HG03469 (cell line): ENCODE measurements around the gene KRT33A.

Experiments used
- ATAC-seq: cut with Tn5 transposase; IDR thresholded peaks from one replicate; pipeline ENCODE4 v1.9.1; 2021; ENCODE audit warnings: mild to moderate bottlenecking, moderate library complexity, moderate number of reproducible peaks; ENCODE audit not compliant: unreplicated experiment

The KRT33A gene

GRCh38 chr17:41304091-41304490 is 46.5 kb downstream of the KRT33A start:
- no peak for ATAC-seq

- no peak for ATAC-seq
Observed at GRCh38 chr17:41302981-41303380, 47.6 kb downstream of the KRT33A start.

DNA sequence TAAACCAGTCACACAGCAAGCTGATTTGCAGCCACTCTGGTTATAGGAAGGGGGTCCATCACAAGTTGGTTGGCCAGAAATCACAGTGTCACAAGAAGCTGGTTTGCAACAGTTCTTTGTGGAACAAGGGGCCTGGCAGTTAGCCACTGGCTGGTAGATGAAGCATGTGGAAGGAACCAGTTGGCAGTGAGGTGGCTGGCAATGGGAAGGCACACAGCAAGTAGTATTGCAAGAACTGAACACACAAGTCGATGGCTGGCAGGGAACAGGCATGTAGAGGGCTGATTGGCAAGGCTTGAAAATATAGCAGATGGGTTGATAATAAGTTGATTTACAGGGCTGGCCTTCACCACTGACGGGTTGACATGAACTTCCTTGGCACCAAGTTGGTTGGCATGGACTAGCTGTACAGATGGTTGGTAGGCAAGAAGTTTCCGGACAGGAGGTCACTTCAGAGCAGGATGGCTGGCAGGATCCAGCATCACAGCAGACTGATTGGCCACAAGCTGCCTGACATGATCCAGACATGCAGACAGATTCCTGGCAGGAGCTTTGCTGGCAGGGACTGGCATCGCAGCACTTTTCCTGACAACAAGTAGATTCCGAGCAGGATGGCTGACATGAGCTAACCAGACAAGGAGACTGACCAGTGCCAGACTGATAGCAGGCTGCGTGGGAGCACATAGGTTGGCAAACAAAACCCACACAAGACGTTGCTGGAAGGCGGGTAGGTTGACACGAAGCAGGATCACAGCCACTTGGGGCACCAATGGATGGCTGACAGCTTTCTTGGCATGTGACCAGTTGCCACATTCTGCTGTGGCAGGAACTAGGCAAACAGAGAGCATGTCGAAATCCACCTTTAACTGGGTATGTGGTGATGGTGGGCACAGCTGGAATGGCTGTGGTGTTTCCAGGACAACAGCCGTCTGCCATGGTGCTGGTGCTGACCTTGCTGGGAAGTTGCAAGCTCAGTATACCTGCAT is 48.4 kb downstream of the KRT33A start, which contains the start of gene KRTAP29-1:
TSS of gene KRTAP29-1 (minus strand) at position 936 of the 986 bp plus-strand sequence. CDS start at position 936, 0 bp downstream.
- no peak for ATAC-seq

GRCh38 chr17:41301204-41301790 is 49.3 kb downstream of the KRT33A start:
- no peak for ATAC-seq

DNA sequence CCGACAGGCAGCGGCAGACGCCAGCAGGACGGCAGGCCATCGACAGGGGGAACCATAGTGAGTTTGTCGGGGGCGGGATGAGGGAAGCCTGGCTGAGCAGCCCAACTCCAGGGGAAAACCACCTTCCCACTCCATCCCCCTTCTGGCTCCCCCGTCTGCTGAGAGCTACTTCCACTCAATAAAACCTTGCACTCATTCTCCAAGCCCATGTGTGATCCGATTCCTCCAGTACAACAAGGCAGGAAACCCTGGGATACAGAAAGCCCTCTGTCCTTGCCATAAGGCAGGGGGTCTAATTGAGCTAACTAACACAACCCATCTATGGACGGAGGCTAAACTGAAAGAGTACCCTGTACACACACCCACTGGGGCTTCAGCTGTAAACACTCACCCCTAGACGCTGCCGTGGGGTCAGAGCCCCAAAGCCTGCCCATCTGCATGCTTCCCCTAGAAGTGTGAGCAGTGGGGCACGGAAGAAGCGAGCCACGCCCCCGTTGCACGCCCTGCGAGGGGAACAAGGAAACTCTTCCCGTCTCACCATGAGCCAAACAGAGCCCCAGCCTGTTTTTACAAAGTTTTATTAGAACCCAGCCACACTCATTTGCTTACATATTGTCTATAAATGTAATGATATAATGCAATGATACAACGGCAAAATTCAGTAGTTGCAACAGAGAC is 52.0 kb downstream of the KRT33A start:
- no peak for ATAC-seq

GRCh38 chr17:41296846-41297245 is 53.8 kb downstream of the KRT33A start:
- ATAC-seq, result no peak
